Stimulated activated CD4-positive, alpha-beta T cell treated with anti-CD3 and anti-CD28 coated beads, TNF-alpha, amount 100 ng/mL, for 1 hour (primary cell): ENCODE measurements around the gene KRTAP10-2.

Experiments
- DNase-seq, 3 donors: peaks; one replicate each; pipeline ENCODE4 v3.0.0-alpha.2; 2020; ENCODE audit warnings: low read depth in 3 of 3, low spot score in 1 of 3

KRTAP10-2 gene

GRCh38 chr21:44540741-44541288 is 10.5 kb downstream of the KRTAP10-2 start:
- no peak for DNase-seq

DNA sequence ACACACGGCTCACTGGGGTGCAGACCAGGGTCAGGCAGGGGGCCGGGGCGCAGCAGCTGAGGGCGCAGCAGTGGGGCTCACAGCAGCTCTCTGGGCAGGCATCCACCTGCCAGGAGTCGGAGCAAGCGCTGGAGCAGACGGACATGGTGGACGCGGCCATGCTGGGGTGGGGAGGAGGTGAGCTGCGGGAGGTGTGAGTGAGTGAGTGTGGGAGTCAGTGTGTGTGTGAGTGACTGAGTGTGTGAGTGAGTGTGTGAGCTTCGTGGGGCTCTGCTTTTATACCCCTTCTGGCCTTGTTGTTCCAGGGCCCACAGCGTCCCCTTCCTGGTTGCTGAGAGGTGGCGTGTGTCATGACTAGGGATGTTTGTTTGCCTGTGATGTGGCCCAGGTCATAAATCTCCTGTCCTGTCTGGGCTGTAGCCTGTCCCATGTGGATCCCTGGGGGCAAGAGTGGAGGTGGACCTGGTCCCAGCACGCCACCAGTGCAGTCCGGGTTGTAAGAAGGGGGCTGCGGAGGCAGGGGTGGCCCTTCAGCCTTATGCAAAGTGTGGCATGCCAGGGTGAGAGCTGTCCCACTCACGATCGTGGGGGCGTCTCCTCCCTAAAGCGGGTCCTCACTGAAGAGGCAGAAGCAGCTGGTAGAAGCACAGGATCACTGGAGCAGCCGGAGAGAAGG is 11.2 kb downstream of the KRTAP10-2 start, which contains the start of gene KRTAP10-1:
Gene KRTAP10-1, minus strand, starts transcription at position 205 of the 676 bp plus-strand sequence. Its CDS starts 45 bp downstream, at position 160.
- no peak for DNase-seq

DNA sequence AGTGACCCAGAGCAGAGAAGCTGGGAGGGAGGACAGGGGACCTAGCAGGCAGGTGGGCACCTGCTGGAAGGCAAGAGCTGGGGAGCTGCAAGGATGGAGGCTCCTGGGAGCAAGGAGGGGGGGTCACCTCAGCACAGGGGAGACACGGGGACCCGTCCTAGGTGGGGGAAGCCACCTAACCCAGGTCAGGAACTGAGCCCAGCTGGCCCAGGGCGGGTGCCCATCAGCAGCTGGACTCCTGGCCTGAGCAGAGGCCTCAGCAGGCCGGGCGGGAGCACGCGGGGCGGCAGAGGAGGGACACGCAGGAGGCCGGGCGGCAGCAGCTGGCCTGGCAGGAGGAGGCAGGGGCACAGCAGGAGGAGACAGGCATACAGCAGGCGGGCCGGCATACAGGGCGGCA is 12.3 kb downstream of the KRTAP10-2 start:
- no peak for DNase-seq

DNA sequence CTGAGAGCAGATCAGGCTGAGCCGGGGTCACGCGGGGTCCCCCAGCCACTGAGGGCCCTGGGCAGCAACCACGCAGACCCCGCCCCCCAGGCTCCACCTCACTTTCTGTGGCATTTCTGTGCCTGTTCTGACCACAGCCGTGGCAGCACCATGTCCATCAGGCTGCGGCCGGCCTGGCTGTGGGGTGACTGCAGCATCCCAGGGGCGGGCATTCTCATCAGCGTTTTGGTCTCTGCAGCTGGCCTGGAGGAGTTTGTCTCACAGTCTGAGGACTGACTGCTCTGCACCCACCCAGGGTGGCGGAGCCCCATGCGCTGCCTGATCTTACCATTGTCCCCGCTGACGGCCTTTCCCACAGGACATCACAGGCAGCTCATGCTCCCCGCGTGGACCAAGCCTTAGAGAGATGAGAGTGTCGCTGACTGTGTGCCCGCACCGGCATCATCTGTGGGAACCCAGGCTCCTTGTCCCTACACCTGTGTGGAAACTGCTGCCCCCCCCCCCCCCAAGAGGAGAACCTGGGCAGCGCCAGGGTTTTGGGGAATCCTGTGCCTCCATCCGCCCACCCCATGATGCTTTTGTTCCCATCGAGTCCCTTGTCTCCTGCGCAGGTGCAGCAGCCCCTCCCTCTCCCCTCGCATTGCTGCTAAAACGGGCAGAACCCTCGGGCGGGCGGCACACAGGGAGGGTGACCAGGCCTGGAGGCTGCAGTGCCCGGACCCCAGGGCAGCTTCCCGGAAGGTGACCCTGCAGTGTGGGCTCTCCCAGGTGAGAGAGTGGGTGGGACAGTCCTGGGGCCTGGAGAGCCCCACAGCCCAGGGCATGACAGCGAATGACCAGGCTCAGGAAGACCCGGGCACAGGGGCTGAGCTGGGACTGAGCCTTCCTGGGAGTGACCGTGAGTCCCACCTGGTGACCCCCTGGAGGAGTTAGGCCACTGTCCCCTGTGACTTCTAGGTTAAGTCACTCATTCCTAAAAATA is 13.1 kb downstream of the KRTAP10-2 start:
- DNase-seq = no peak

DNA sequence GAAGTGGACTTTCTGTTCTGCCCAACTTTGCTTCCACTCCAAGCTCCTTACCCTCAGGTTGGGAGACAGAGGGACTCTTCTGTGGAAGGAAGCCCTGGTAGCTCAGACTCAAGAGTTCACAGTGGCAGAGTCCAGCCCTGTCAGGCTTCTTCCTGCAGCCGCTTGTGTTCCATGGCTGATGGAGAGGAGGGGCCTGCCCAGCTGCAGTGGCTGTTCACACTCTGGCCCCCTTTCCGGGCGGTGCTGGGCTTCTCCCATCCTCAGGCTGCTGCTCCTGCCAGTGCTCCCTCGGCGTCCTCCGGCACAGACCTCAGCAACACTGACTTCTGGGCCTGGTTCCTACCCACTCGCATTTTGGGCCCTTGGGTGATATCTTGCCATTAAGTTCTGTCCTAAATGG is 15.3 kb downstream of the KRTAP10-2 start:
- no peak for DNase-seq

GRCh38 chr21:44534688-44535087 is 16.6 kb downstream of the KRTAP10-2 start:
- DNase-seq = no peak

- DNase-seq = no peak
Measured at GRCh38 chr21:44533891-44534627, 17.2 kb downstream of the KRTAP10-2 start.

GRCh38 chr21:44533121-44533890 is 18.0 kb downstream of the KRTAP10-2 start:
- DNase-seq = no peak

- DNase-seq = no peak
Measured at GRCh38 chr21:44532712-44533111, 18.6 kb downstream of the KRTAP10-2 start.

GRCh38 chr21:44531606-44532564 is 19.4 kb downstream of the KRTAP10-2 start:
- DNase-seq = no peak

- DNase-seq = no peak
Measured at GRCh38 chr21:44530903-44531605, 20.3 kb downstream of the KRTAP10-2 start.

DNA sequence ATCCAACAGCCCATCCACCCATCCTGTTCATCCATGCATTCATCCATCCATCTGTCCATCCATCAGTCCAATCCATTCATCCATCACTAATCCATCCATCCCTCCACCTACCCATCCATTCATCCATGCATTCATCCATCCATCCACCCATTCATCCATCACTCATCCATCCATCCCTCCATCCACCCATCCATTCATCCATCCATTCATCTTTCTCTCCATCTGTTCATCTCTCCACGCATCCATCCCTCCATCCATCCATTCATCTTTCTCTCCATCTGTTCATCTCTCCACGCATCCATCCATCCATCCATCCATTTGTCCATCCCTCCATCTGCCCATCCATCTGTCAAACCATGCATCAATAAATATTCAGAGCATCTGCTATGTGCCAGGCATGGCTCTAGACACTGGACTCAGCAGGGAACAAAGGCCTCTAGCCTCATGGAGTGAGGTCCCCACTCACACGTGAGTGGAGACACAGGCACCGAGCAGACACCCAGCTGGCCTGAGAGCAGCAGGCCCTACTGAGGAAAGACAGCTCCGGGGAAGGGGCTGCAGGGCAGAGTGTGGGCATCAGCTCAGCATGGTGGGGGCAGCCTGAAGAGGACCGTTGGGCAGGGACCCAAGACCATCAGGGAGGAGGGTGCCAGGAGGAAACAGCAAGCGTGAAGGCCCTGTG is 20.9 kb downstream of the KRTAP10-2 start:
- no peak for DNase-seq

- no peak for DNase-seq
Measured at GRCh38 chr21:44529503-44530125, 21.7 kb downstream of the KRTAP10-2 start.

DNA sequence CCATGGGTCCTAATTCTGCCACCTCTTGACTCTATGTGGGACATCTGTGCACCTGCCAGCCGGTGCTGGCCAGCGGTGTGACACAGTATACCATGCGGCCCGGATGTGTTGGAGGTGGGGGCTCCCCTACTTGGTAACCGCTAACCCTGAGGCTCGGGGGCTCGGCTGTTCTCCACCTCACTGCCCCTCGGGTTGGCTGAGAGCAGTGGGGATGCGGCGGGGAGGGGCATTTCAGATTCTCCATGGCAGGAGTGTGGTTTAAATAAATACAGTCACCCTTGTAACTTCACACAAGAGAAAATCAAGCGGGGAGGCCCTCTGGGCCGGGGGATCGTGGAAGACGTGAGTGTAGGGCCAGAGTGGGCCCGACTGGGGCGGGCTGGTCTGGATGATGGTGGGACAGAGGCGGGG is 22.3 kb downstream of the KRTAP10-2 start:
- DNase-seq = no peak

DNA sequence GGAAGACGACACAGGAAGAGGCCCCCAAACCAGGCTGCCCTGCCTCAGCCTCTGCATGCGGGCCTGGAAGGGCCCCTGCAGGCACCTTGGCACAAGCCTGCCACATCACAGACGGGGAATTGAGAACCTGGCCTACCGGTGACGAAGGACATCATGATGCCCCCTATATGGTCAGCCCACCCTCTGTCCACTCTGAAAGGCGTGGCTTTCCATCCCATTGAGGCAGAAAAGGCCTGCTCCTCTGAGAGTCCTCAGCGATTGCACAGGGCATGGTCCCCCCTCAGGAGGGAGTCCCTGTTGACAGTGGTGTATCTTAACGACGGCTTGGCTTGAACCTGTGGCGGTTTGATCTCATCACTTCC is 22.7 kb downstream of the KRTAP10-2 start:
- no peak for DNase-seq

GRCh38 chr21:44527983-44528633 is 23.2 kb downstream of the KRTAP10-2 start:
- no peak for DNase-seq
